Stimulated activated CD8-positive, alpha-beta memory T cell treated with anti-CD3 and anti-CD28 coated beads, Interleukin-15, amount 100 ng/mL, for 48 hours (primary cell): ENCODE data around the gene CATSPERE.
"Not testable (repeated sequence)": the region's sequence is repeated elsewhere in the genome, so short reads cannot be mapped to it uniquely, and the experiment has no call there.

ENCODE experiments used
- DNase-seq, 2 donors: peaks; one replicate each; pipeline ENCODE4 v3.0.0-alpha.2; 2020; ENCODE audit warnings: low read depth in 2 of 2

Gene CATSPERE

DNA sequence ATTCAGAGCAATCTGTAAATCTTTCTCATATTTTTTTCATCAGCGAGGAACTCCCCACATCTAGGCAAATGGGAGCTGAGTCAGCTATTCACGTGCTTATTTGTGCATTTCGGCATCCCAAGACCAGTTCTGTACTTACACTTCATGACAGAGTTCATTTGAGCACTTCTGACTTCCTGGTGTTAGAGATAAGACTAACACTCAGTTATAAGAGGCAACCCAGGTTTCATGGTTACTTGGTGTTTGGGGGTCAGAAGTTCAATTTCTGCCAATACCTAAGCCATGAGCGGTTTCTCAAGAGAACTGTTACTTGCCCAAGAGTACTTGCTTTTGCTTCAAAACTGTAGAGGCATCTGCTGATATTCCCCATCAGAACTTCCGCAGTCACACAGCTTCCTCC, 167.7 kb downstream of the CATSPERE start:
- no peak for DNase-seq

GRCh38 chr1:244633140-244633539, 172.1 kb downstream of the CATSPERE start:
- no peak for DNase-seq

- DNase-seq = no peak
Observed at GRCh38 chr1:244634546-244634945, 173.5 kb downstream of the CATSPERE start.

DNA sequence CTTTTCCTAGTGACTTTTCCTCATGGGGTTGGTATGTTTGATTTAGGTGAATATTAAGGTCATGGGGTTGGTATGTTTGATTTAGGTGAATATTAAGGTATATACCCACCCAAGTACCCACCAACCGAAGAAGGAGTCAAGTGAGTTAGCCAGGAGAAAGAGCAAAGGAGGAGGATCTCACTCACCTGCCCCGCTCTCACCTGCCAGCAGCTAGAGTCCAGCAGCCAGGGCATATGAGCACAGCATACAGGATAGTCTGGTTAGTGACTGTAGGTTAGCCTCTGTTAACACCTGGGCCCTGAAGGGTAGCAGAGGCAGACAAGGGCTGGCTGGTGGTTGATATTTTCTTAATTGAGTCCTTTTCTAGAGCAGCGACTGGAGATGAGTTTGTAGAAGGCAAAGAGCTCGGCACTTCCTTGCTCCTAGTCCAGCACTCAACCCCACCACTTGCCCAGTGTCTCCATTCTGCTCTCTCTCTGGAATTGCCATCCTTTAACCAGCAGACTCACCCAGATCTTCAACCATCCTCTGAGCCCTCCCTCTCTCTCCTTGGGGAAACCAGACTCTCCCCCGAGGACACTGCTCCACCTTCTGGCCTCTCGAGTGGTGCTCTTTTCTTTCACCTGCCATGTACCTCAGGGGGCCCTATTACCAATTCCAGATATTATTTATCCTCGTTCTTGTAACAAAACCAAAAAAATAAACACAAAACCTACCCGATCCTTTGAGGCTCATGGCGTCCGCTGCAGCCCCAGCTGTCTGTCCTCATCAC, 175.6 kb downstream of the CATSPERE start:
- no peak for DNase-seq

GRCh38 chr1:244639561-244639960, 178.5 kb downstream of the CATSPERE start:
- DNase-seq = no peak

GRCh38 chr1:244640917-244641316, 179.8 kb downstream of the CATSPERE start:
- DNase-seq = no peak

DNA sequence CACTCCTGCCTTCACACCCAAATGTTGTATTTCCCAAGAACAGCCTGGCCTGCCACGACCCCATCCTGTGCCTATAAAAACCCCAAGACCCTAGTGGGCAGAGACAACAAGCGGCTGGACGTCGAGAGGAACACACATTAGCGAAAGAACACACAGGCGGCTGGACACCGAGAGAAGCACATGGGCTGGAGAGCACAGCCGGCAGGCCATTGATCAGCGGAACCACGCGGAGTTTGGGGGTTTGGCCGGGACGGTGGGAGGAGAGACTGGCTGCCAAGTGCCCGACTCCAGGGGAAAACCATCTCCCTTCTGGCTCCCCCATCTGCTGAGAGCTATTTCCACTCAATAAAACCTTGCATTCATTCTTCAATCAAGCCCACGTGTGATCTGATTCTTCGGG, 181.5 kb downstream of the CATSPERE start:
- no peak for DNase-seq

DNA sequence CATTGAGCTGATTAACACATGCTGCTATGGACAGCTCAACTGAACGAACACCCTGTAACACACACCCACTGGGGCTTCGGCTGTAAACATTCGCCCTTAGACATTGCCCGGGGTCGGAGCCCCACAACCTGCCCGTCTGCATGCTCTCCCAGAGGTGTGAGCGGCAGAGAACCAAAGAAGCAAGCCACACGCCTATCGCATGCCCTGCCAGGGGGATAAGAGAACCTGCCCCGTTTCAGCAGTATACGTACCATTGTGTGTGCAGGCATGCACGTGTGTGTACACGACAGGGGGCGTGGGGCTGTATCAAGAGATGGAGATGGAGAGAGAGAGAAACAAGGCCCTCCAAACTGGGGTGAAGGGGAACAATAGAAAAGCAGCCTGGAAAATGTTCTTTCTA, 181.9 kb downstream of the CATSPERE start:
- DNase-seq = no peak

DNA sequence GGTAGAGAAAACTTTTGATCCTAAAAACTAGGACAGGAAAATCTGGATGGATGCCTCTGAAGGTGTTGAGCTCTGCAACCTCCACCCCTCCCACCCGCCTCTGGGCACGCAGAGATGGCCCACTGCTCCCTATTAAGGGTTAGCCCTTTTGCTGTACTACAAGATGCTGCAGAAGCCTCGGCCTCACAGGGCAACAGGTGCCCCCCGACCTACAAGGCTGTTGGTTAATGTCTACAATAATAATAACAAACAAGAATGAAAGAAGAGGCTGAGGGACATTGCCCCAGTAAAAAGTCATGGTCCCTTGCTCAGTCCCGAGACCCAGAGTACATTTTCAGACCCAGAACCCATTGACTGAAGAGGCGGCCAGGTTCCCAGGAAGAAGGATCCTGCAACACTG, 184.3 kb downstream of the CATSPERE start:
- DNase-seq = no peak

- no peak for DNase-seq
Observed at GRCh38 chr1:244645890-244646289, 184.8 kb downstream of the CATSPERE start.

DNA sequence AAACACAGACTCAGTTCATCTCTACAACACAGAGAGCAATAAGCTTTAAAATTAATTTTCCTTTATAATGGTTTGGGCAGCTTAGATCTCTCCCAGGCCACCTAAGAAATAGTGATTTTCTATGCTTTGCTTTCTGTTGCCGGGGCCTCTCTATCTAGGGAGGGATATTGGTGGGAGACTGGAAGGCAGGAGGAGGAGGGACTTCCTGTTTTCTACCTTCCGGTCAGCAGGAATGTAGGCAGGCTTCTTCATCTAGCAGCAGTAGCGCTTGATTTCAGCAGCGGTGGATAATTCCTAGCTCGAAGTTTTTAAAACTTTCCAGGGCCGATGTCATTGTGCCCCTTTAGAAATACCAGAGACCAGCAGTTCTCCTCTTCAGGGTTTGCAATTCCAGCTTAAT, 186.7 kb downstream of the CATSPERE start:
- no peak for DNase-seq

DNA sequence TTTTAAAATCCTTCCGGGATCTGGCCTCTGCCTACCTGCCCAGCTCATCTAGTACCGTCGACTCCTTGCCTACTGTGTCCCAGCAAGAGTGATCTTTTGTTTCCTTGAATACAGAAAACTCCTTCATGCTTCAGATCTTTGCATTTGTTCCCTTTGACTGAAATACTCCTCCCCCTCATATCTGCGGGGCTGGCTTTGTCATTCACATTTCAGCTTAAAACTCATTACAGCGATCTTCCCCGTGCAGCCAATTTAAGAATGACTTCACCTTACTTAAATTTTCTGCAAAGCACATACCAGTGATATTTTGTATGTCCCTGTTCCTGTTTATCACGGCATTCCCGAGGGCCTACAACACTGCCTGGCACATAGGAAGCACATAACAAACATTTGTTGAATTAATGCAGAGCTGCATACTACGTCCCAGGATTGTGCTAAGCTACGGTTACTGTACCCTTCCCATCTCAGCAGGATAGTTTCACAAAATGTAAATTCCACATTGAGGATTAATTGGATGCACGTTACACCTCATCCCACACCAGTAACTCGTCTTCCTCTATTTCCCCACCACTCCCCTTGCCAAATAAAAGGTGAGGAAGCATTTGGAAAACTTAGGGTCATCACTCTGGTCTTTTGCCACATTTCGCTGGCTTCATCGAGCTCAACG, 191.0 kb downstream of the CATSPERE start:
- DNase-seq = no peak

GRCh38 chr1:244652623-244653438, 191.8 kb downstream of the CATSPERE start, which contains the start of gene DESI2:
DESI2 (plus strand) TSS chr1:244653126; CDS start chr1:244653314, 188 bp downstream.
- DNase-seq = peak; percentile 93 to 95

GRCh38 chr1:244653439-244654107, 192.5 kb downstream of the CATSPERE start:
- no peak for DNase-seq

GRCh38 chr1:244654108-244655038, 193.3 kb downstream of the CATSPERE start:
- DNase-seq = no peak

GRCh38 chr1:244655186-244655585, 194.1 kb downstream of the CATSPERE start:
- no peak for DNase-seq

DNA sequence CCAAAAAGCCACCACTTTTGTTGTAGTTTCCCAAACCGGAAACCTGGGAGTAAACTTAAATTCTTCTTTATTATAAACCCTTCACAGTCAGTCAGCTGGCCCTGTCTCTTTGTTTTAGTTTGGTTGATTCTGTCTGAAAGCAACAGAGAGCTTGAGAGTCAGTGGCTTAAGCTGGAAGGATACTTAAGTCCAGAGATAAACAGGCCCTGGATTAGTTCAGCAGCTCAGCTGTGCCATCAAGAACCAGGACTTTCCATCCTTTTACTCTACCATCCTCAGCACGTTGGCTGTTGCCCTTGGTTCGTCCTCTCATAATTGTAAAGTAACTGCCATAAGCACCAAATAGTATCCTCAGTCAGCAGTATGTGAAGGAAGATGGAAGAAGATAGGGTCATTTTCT, 196.3 kb downstream of the CATSPERE start:
- no peak for DNase-seq

DNA sequence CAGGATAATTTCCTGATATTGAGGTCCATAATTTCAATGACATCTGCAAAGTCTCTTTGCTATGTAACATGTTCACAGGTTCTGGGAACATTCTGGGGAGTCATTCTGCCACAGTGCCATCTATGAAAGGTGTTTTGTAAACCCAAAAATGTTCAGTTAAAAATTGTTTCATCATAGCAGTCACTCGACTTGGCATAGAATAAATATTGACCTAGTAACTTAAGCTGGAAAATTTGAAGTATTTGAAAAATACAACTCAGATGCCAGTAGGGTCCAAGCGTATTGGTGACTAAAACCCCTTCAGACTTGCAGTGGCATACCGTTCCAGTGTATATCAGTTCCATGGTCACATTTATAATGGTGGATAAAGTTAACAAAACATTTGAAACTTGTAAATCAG, 198.6 kb downstream of the CATSPERE start:
- no peak for DNase-seq

DNA sequence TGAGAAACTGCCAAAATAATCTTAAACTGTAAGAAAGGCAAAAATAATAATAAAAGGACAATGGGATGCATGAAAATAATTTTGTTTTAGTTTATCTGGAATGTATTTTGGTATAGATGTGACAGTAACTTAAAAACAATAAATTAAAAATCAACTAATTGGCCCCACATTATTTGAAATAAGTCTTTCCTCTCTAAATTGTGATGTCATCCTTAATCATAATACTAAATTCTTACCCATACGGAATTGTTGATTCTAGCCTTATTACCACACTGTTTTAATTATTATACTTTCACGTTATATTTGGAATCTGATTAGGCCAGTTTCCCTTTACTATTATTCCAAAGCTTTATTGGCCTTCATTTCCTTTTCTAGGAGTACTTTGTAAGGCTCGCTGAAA, 199.5 kb downstream of the CATSPERE start:
- no peak for DNase-seq

GRCh38 chr1:244661569-244662312, 200.7 kb downstream of the CATSPERE start:
- not testable (repeated sequence) for DNase-seq
